G401.6 (cell line): ENCODE results near the gene CHRM2.
"Not testable (repeated sequence)": the region's sequence is repeated elsewhere in the genome, so short reads cannot be mapped to it uniquely, and the experiment has no call there.

Experiments
- FAIRE-seq: peaks from 2 replicates; lab custom pipeline; 2012; peaks lifted over from hg19 to GRCh38; lab: Jason Lieb, UNC

CHRM2 gene

GRCh38 chr7:136868496-136869000 is at the start of gene CHRM2:
CHRM2 (plus strand) TSS chr7:136868652; CDS start chr7:137014866, 146,214 bp downstream.
- no peak for FAIRE-seq

GRCh38 chr7:136831398-136831797 is 37.1 kb upstream of the CHRM2 start:
- FAIRE-seq = not testable (repeated sequence)

GRCh38 chr7:136845899-136846465 is 22.5 kb upstream of the CHRM2 start:
- FAIRE-seq = no peak

GRCh38 chr7:136847858-136848257 is 20.6 kb upstream of the CHRM2 start:
- FAIRE-seq = no peak

GRCh38 chr7:136853654-136854053 is 14.8 kb upstream of the CHRM2 start:
- FAIRE-seq = no peak

- no peak for FAIRE-seq
These were observed 10.9 kb upstream of the CHRM2 start for GRCh38 chr7:136857573-136857972.

- FAIRE-seq = no peak
These were observed 8.6 kb upstream of the CHRM2 start for GRCh38 chr7:136859803-136860202.

- no peak for FAIRE-seq
These were observed 3.2 kb upstream of the CHRM2 start for GRCh38 chr7:136865236-136865635.

GRCh38 chr7:136865777-136866176 is 2.7 kb upstream of the CHRM2 start:
- no peak for FAIRE-seq

GRCh38 chr7:136869001-136869961 is 829 bp downstream of the CHRM2 start:
- FAIRE-seq = no peak

- FAIRE-seq = no peak
These were observed 1.8 kb downstream of the CHRM2 start for GRCh38 chr7:136869991-136870865.

- FAIRE-seq = no peak
These were observed 2.5 kb downstream of the CHRM2 start for GRCh38 chr7:136870866-136871487.

GRCh38 chr7:136874393-136875032 is 6.1 kb downstream of the CHRM2 start:
- no peak for FAIRE-seq

- no peak for FAIRE-seq
These were observed 9.1 kb downstream of the CHRM2 start for GRCh38 chr7:136877509-136877908.

- FAIRE-seq = no peak
These were observed 9.5 kb downstream of the CHRM2 start for GRCh38 chr7:136877990-136878389.

- FAIRE-seq = no peak
These were observed 10.4 kb downstream of the CHRM2 start for GRCh38 chr7:136878878-136879277.

GRCh38 chr7:136883046-136883445 is 14.6 kb downstream of the CHRM2 start:
- FAIRE-seq = no peak

- no peak for FAIRE-seq
These were observed 16.0 kb downstream of the CHRM2 start for GRCh38 chr7:136884492-136884891.

GRCh38 chr7:136887317-136887716 is 18.9 kb downstream of the CHRM2 start:
- no peak for FAIRE-seq

GRCh38 chr7:136890399-136890798 is 21.9 kb downstream of the CHRM2 start:
- no peak for FAIRE-seq

GRCh38 chr7:136891850-136892249 is 23.4 kb downstream of the CHRM2 start:
- FAIRE-seq = no peak
